Esophagus muscularis mucosa (tissue), 3 donors: ENCODE measurements around the gene AHCY.

Experiments used
- POLR2AphosphoS5 ChIP-seq, 2 donors: sonication (generic); formaldehyde crosslinking; IDR thresholded peaks; one replicate each; pipeline ENCODE4 v1.6.1; 2017; ENCODE audit warnings: antibody characterized with exemption in 2 of 2
- TF ChIP-seq, protein P1 (sequence below), 3 experiments: fragments of 200-600 bp in 2 of 3; fragments of 450-650 bp in 1 of 3; sonication (generic) in 2 of 3; IDR thresholded peaks; one replicate each; pipeline ENCODE4 v1.5.1; 2017 to 2019; ENCODE audit warnings: antibody characterized with exemption in 3 of 3, mild to moderate bottlenecking in 2 of 3, moderate library complexity in 1 of 3

DNA sequence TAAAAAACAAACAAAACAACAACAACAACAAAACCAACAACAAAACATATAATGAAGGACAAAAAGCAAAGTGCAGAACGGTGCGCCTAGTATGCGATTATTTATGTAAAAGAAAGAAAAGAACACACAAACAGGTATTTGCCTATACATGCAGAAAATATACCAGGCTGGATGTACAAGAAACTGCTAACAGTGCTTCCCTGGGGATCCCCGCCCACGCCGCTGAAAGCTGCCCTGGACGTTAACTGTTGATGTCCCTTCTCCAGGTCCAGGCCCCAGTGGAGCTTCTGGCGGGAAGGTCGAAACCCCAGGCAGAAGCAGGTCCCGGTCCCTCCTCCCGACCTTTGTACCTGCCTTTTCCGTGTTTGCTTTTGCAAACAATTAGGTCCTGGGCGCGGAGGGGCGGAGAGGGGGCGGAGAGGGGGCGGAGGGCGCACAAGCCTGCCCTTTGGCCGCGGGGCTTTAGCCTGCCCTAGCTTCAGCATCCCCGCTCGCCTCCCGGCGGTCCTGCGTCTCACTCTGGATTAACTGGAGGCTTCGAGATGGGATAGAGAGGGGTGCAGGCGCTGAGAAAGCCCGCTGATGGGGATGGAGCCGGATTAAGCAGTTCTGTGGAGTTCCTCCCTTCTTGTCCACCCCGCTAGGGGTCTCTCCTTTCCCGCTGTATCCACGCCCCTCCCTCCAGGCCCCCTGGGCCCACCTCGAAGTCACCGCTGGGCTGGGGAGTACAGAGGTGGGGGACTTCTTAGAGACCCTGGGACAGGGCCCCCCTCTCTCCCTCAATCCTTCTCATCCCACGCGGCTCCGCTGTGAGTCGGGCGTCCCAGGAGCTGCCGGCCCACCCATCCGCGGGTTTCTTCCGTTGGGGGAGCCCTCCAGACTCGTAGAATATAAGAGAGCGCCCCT is 8.2 kb upstream of the AHCY start:
- TF ChIP-seq, protein P1, sequence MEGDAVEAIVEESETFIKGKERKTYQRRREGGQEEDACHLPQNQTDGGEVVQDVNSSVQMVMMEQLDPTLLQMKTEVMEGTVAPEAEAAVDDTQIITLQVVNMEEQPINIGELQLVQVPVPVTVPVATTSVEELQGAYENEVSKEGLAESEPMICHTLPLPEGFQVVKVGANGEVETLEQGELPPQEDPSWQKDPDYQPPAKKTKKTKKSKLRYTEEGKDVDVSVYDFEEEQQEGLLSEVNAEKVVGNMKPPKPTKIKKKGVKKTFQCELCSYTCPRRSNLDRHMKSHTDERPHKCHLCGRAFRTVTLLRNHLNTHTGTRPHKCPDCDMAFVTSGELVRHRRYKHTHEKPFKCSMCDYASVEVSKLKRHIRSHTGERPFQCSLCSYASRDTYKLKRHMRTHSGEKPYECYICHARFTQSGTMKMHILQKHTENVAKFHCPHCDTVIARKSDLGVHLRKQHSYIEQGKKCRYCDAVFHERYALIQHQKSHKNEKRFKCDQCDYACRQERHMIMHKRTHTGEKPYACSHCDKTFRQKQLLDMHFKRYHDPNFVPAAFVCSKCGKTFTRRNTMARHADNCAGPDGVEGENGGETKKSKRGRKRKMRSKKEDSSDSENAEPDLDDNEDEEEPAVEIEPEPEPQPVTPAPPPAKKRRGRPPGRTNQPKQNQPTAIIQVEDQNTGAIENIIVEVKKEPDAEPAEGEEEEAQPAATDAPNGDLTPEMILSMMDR (IDR thresholded peaks at IDR 0.05): no peak
- no peak for TF ChIP-seq POLR2AphosphoS5 (IDR thresholded peaks at IDR 0.05)
